ENCODE results near the gene CD36.

DNA sequence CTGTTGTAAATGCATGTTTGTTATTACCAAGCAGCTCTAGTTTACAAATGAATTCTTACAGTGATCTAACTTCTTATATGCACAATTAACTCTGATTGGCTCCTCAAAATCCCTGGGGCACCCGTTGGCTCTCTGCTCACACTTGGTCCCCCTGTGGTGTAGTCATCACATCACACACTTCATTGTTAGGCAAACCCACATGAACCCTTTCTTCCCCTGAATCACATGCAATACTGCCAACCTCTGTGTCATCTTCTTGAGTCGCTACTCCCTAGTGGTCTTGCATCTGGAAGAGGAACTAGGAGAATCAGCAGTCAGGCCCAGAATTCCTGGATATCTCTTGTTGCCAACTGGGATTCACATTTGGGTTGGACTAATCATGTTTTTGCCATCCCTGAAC is 73.1 kb downstream of the CD36 start:
- TF ChIP-seq SUZ12 (IDR thresholded peaks at IDR 0.05; ENCODE audit: extremely low read depth, insufficient read depth, insufficient read length) (no peak), YY1 (IDR thresholded peaks at IDR 0.05; ENCODE audit: insufficient read depth, insufficient read length) (no peak), ZNF274 (IDR thresholded peaks at IDR 0.05; ENCODE audit: low read depth, low read length) (no peak)

Data from NT2/D1 (cell line).